OCI-LY7 (cell line): ENCODE data around the gene SPTB. TPM values are rescaled to one million over a fixed set of nuclear protein-coding genes. Genes with fewer than 3 reads are reported as not detected.

ENCODE experiments used
- BruUV-seq: library from RNA; stranded (reverse); fragments of 400-500 nt; replicated peaks from 2 replicates; lab custom pipeline; 2021; lab: Mats Ljungman, UMichigan
- CTCF ChIA-PET: fragments of 300-600 bp; sonication (Branson Sonifier 250); formaldehyde crosslinking; loops from one replicate; lab custom pipeline; 2022; ENCODE audit warnings: antibody characterized with exemption; ENCODE audit not compliant: unreplicated experiment; lab: Charles Lee
- POLR2A ChIA-PET: fragments of 300-600 bp; sonication (Branson Sonifier 250); formaldehyde crosslinking; loops from one replicate; lab custom pipeline; 2022; ENCODE audit warnings: antibody characterized with exemption; lab: Charles Lee
- DNase-seq: peaks from one replicate; pipeline ENCODE4 v3.0.0-alpha.2; 2015; ENCODE audit warnings: low spot score
- H2AFZ ChIP-seq: fragments of 200-600 bp; sonication (generic), shearing (Covaris generic); 2 replicates; pipeline ENCODE4 v1.6.1; 2014; ENCODE audit warnings: mild to moderate bottlenecking, antibody characterized with exemption, low read length, moderate library complexity
- H3K27ac ChIP-seq: fragments of 200-600 bp; sonication (generic); 2 replicates; pipeline ENCODE4 v1.5.1; 2014; ENCODE audit warnings: mixed run types, low read depth, mild to moderate bottlenecking, moderate library complexity, low read length, inconsistent platforms; ENCODE audit not compliant: poor library complexity, severe bottlenecking
- H3K36me3 ChIP-seq: fragments of 200-600 bp; sonication (generic); 2 replicates; pipeline ENCODE4 v1.6.1; 2014; ENCODE audit warnings: mild to moderate bottlenecking, antibody characterized with exemption, low read length, moderate library complexity, mixed read lengths; ENCODE audit not compliant: insufficient read depth
- H3K4me1 ChIP-seq: fragments of 200-600 bp; sonication (generic); 2 replicates; pipeline ENCODE4 v1.5.1; 2014; ENCODE audit warnings: mild to moderate bottlenecking, low read length; ENCODE audit not compliant: insufficient read depth, poor library complexity, severe bottlenecking
- H3K4me2 ChIP-seq: fragments of 200-600 bp; sonication (generic); 2 replicates; pipeline ENCODE4 v1.6.1; 2014; ENCODE audit warnings: mild to moderate bottlenecking, low read length
- H3K4me3 ChIP-seq: fragments of 200-600 bp; sonication (generic); 2 replicates; pipeline ENCODE4 v1.5.1; 2014; ENCODE audit warnings: mild to moderate bottlenecking, low read depth, low read length; ENCODE audit not compliant: poor library complexity, severe bottlenecking
- H3K79me2 ChIP-seq: fragments of 200-600 bp; sonication (generic); 2 replicates; pipeline ENCODE4 v1.6.1; 2016; ENCODE audit warnings: low read depth, mild to moderate bottlenecking, low read length, moderate library complexity, mixed read lengths; ENCODE audit not compliant: insufficient read depth
- H3K9me2 ChIP-seq: fragments of 200-600 bp; sonication (generic); 2 replicates; pipeline ENCODE4 v1.6.1; 2016; ENCODE audit warnings: mild to moderate bottlenecking, low read length, mixed read lengths; ENCODE audit not compliant: insufficient read depth
- H3K9me3 ChIP-seq: fragments of 200-600 bp; sonication (generic); 2 replicates; pipeline ENCODE4 v1.6.1; 2014; ENCODE audit warnings: mild to moderate bottlenecking, mixed run types, low read length, mixed read lengths
- H4K20me1 ChIP-seq: fragments of 200-600 bp; sonication (generic); 2 replicates; pipeline ENCODE4 v1.6.1; 2014; ENCODE audit warnings: mild to moderate bottlenecking, antibody characterized with exemption, low read length, moderate library complexity, mixed read lengths; ENCODE audit not compliant: insufficient read depth
- CTCF ChIP-seq: fragments of 200-600 bp; sonication (generic); conservative IDR thresholded peaks from 2 replicates; pipeline ENCODE4 v1.5.1; 2014; ENCODE audit warnings: mild to moderate bottlenecking, antibody characterized with exemption, low read length, moderate library complexity, mixed read lengths
- EZH2phosphoT487 ChIP-seq: fragments of 200-600 bp; sonication (generic); IDR thresholded peaks from 2 replicates; pipeline ENCODE4 v1.6.1; 2018; ENCODE audit warnings: low read depth, borderline replicate concordance, mild to moderate bottlenecking, mixed run types, antibody characterized with exemption, low read length, moderate library complexity, mixed read lengths
- intact Hi-C: fragments of 100-400 bp; cut with micrococcal nuclease; formaldehyde crosslinking; loops from one replicate; pipeline ENCODE4 v1.10.0; 2022; ENCODE audit not compliant: unreplicated experiment
- total RNA-seq, 2 experiments: library from RNA; depleted of rRNA in 1 of 2; stranded (reverse); fragments of >200 nt in 1 of 2; shearing (Covaris generic) in 1 of 2; gene quantifications; 2 replicates each; pipeline ENCODE4 v1.2.3, GENCODE V29; 2014 to 2022

The SPTB gene
- total RNA-seq, 2 experiments from 2014 or later: not detected

- Histone ChIP-seq H3K27ac (no peak overlapping the region), H3K4me2 (no peak overlapping the region), H3K79me2 (no peaks in the 10 kb centered on the region), H2AFZ (no peak overlapping the region), H3K9me3 (no peaks in the 10 kb centered on the region), H3K4me3 (no peak overlapping the region), H3K36me3 (no peaks in the 10 kb centered on the region), H3K9me2 (no peaks in the 10 kb centered on the region), H4K20me1 (no peaks in the 10 kb centered on the region), H3K4me1 (no peaks in the 10 kb centered on the region)
- no peak for TF ChIP-seq CTCF
- TF ChIP-seq EZH2phosphoT487: no peak
- ChIA-PET CTCF (no interaction called here), POLR2A (interaction anchor here (0.9 to 1.2 kb wide), 2 partner anchors 11 to 15 kb away, joined by 3 to 7 read pairs; no protein-coding TSS in a partner anchor)
- DNase-seq: no peak
- intact Hi-C loops: no loop called here
- no TSS peak for BruUV-seq
Observed at GRCh38 chr14:64877846-64878245, 1.9 kb downstream of the SPTB start.

- ChIA-PET POLR2A (no interaction called here), CTCF (no interaction called here)
- Histone ChIP-seq H3K36me3 (no peaks in the 10 kb centered on the region), H4K20me1 (no peaks in the 10 kb centered on the region), H3K4me2 (no peak overlapping the region), H3K4me1 (no peaks in the 10 kb centered on the region), H3K27ac (no peak overlapping the region), H2AFZ (no peak overlapping the region), H3K4me3 (no peak overlapping the region), H3K9me2 (no peaks in the 10 kb centered on the region), H3K79me2 (no peaks in the 10 kb centered on the region), H3K9me3 (no peaks in the 10 kb centered on the region)
- intact Hi-C loops: no loop called here
- TF ChIP-seq EZH2phosphoT487 (no peak), CTCF (no peak)
- no TSS peak for BruUV-seq
- no peak for DNase-seq
Observed at GRCh38 chr14:64875350-64875749, 4.4 kb downstream of the SPTB start.

- Histone ChIP-seq H3K9me2 (no peaks in the 10 kb centered on the region), H3K4me1 (no peaks in the 10 kb centered on the region), H3K9me3 (no peaks in the 10 kb centered on the region), H2AFZ (no peak overlapping the region), H3K36me3 (no peaks in the 10 kb centered on the region), H3K79me2 (no peaks in the 10 kb centered on the region), H4K20me1 (no peaks in the 10 kb centered on the region), H3K4me3 (no peak overlapping the region), H3K27ac (no peak overlapping the region), H3K4me2 (no peak overlapping the region)
- ChIA-PET CTCF (no interaction called here), POLR2A (interaction anchor here (0.6 kb wide), 1 partner anchor 41 kb away, joined by 3 read pairs; no protein-coding TSS in a partner anchor)
- no TSS peak for BruUV-seq
- intact Hi-C loops: no loop called here
- TF ChIP-seq EZH2phosphoT487 (0 out of 2 replicates have a peak, but pooled peaks have one; percentile 68), CTCF (no peak)
- DNase-seq: no peak
Observed at GRCh38 chr14:64873506-64874219, 6.0 kb downstream of the SPTB start.
